Measurements from ENCODE around the gene MIPOL1. TPM values are rescaled to one million over a fixed set of nuclear protein-coding genes. Genes with fewer than 3 reads are reported as not detected.

MIPOL1 gene
- total and polyA plus RNA-seq, 2 of the 13 experiments (the other 11 are each of a cell fraction or from before 2014, with no cell fraction given): 8.6 to 34.2 TPM

- TF ChIP-seq ZBTB44 (CRISPR knock-in tag; IDR thresholded peaks at IDR 0.05): no peak
- no peak for TF ChIP-seq ZNF530 (CRISPR knock-in tag; IDR thresholded peaks at IDR 0.05; ENCODE audit: low read depth)
- TF ChIP-seq GZF1 (CRISPR knock-in tag; IDR thresholded peaks at IDR 0.05): no peak
- no peak for TF ChIP-seq BRD4 (CRISPR knock-in tag; IDR thresholded peaks at IDR 0.05)
- no peak for TF ChIP-seq ZHX1 (CRISPR knock-in tag; IDR thresholded peaks at IDR 0.05; ENCODE audit: low read depth)
- no peak for TF ChIP-seq AKAP8 (CRISPR knock-in tag; IDR thresholded peaks at IDR 0.05)
- no peak; the same call in 1 of the 2 replicates for TF ChIP-seq ARID4A (CRISPR knock-in tag; IDR thresholded peaks at IDR 0.05; ENCODE audit: borderline replicate concordance)
- peak; percentile 83 for TF ChIP-seq CREM (IDR thresholded peaks at IDR 0.05)
- TF ChIP-seq CREM (CRISPR knock-in tag; IDR thresholded peaks at IDR 0.05): no peak
- no peak for TF ChIP-seq ZSCAN12 (CRISPR knock-in tag; IDR thresholded peaks at IDR 0.05)
- no peak for TF ChIP-seq ZNF232 (CRISPR knock-in tag; IDR thresholded peaks at IDR 0.05; ENCODE audit: borderline replicate concordance)
- no peak for TF ChIP-seq ZNF567 (CRISPR knock-in tag; IDR thresholded peaks at IDR 0.05; ENCODE audit: borderline replicate concordance)
- TF ChIP-seq MAFK (conservative IDR thresholded peaks at IDR 0.05 in 1 of 2, IDR thresholded peaks at IDR 0.05 in 1 of 2; ENCODE audit: low read length in 2 of 2): no peak
- TF ChIP-seq ZNF354B (CRISPR knock-in tag; IDR thresholded peaks at IDR 0.05): no peak
- TF ChIP-seq KAT2B (IDR thresholded peaks at IDR 0.05; ENCODE audit: borderline replicate concordance, low read depth, low read length): no peak
- no peak for TF ChIP-seq PAWR (CRISPR knock-in tag; IDR thresholded peaks at IDR 0.05; ENCODE audit: borderline replicate concordance)
- TF ChIP-seq ZNF724P (CRISPR knock-in tag; IDR thresholded peaks at IDR 0.05; ENCODE audit: borderline replicate concordance): no peak
- no peak for TF ChIP-seq ZNF143 (CRISPR knock-in tag; IDR thresholded peaks at IDR 0.05)
- 0 out of 2 replicates have a peak, but pooled peaks have one; percentile 48 for TF ChIP-seq ZNF414 (CRISPR knock-in tag; IDR thresholded peaks at IDR 0.05)
- no peak for TF ChIP-seq HNRNPL (IDR thresholded peaks at IDR 0.05; ENCODE audit: low read depth, low read length)
- TF ChIP-seq ZNF17 (CRISPR knock-in tag; IDR thresholded peaks at IDR 0.05): no peak
Measured at GRCh38 chr14:37413504-37414003, 215.8 kb downstream of the MIPOL1 start (continued).
